PC-3 (cell line): Measurements from ENCODE around the gene LAMA2. TPM values are rescaled to one million over a fixed set of nuclear protein-coding genes. Genes with fewer than 3 reads are reported as not detected.

Experiments used
- ATAC-seq: fragments of 200-7000 bp; cut with Tn5 transposase; 2 replicates; pipeline ENCODE4 v1.9.1; 2020; ENCODE audit warnings: mild to moderate bottlenecking, moderate library complexity
- BruUV-seq: library from RNA; stranded (reverse); fragments of 400-500 nt; replicated peaks from 2 replicates; lab custom pipeline; 2021; lab: Mats Ljungman, UMichigan
- CTCF ChIA-PET: fragments of 300-600 bp; sonication (Branson Sonifier 250); formaldehyde crosslinking; loops from one replicate; lab custom pipeline; 2022; ENCODE audit warnings: antibody characterized with exemption; lab: Charles Lee
- POLR2A ChIA-PET: fragments of 300-600 bp; sonication (Branson Sonifier 250); formaldehyde crosslinking; loops from one replicate; lab custom pipeline; 2022; ENCODE audit warnings: antibody characterized with exemption; ENCODE audit not compliant: unreplicated experiment; lab: Charles Lee
- DNase-seq: peaks from one replicate; pipeline ENCODE4 v3.0.0-alpha.2; 2015
- H2AFZ ChIP-seq: fragments of 300-600 bp; sonication (generic); 2 replicates; pipeline ENCODE4 v1.6.0; 2016; ENCODE audit warnings: antibody characterized with exemption, low read length
- H3F3A ChIP-seq: fragments of 300-600 bp; sonication (generic); one replicate; pipeline ENCODE4 v1.6.0; 2017; ENCODE audit warnings: antibody characterized with exemption, low read length, control low read depth, mild to moderate bottlenecking; ENCODE audit not compliant: unreplicated experiment
- H3K27ac ChIP-seq: fragments of 300-600 bp; sonication (generic); 2 replicates; pipeline ENCODE4 v1.5.1; 2016; ENCODE audit warnings: mild to moderate bottlenecking, low read length
- H3K27me3 ChIP-seq: fragments of 300-600 bp; sonication (generic); 2 replicates; pipeline ENCODE4 v1.6.1; 2016; ENCODE audit warnings: low read length, mixed read lengths
- H3K36me3 ChIP-seq: fragments of 300-600 bp; sonication (generic); 2 replicates; pipeline ENCODE4 v1.6.1; 2016; ENCODE audit warnings: low read depth, mixed run types, low read length, mixed read lengths
- H3K4me1 ChIP-seq: fragments of 300-600 bp; sonication (generic); 2 replicates; pipeline ENCODE4 v1.5.1; 2016; ENCODE audit warnings: low read length; ENCODE audit not compliant: insufficient read depth
- H3K4me2 ChIP-seq: fragments of 300-600 bp; sonication (generic); 2 replicates; pipeline ENCODE4 v1.6.0; 2016; ENCODE audit warnings: low read length
- H3K4me3 ChIP-seq: fragments of 300-600 bp; sonication (generic); 2 replicates; pipeline ENCODE4 v1.5.1; 2016; ENCODE audit warnings: mild to moderate bottlenecking, low read length, mixed read lengths
- H3K79me2 ChIP-seq: fragments of 300-600 bp; sonication (generic); 2 replicates; pipeline ENCODE4 v1.6.1; 2017; ENCODE audit warnings: low read length, mixed read lengths
- H3K9ac ChIP-seq: fragments of 300-600 bp; sonication (generic); 2 replicates; pipeline ENCODE4 v1.6.0; 2016; ENCODE audit warnings: mild to moderate bottlenecking, low read length
- H3K9me2 ChIP-seq: fragments of 300-600 bp; sonication (generic); replicated peaks from 2 replicates; pipeline ENCODE4 v1.6.1; 2016; ENCODE audit warnings: mixed run types, low read length, mixed read lengths
- H3K9me3 ChIP-seq: fragments of 300-600 bp; sonication (generic); 2 replicates; pipeline ENCODE4 v1.6.1; 2016; ENCODE audit warnings: low read length, mixed read lengths
- H4K20me1 ChIP-seq: fragments of 300-600 bp; sonication (generic); 2 replicates; pipeline ENCODE4 v1.6.1; 2016; ENCODE audit warnings: low read length, mixed read lengths
- EZH2 ChIP-seq: fragments of 300-600 bp; sonication (generic); IDR thresholded peaks from one replicate; pipeline ENCODE4 v1.6.1; 2017; ENCODE audit warnings: antibody characterized with exemption, mild to moderate bottlenecking, low read length; ENCODE audit not compliant: unreplicated experiment
- EZH2phosphoT487 ChIP-seq: fragments of 300-600 bp; sonication (generic); IDR thresholded peaks from 2 replicates; pipeline ENCODE4 v1.6.1; 2018; ENCODE audit warnings: mild to moderate bottlenecking, antibody characterized with exemption, low read length, borderline replicate concordance
- intact Hi-C: fragments of 100-400 bp; cut with micrococcal nuclease; formaldehyde crosslinking; loops from 2 replicates; pipeline ENCODE4 v1.9.0; 2023
- total RNA-seq: library from RNA; depleted of rRNA; stranded (reverse); fragments of >200 nt; gene quantifications from 2 replicates; pipeline ENCODE4 v1.2.3, GENCODE V29; 2014
- TF ChIP-seq, protein P1 (sequence below): fragments of 300-600 bp; sonication (generic); conservative IDR thresholded peaks from 2 replicates; pipeline ENCODE4 v1.5.1; 2017; ENCODE audit warnings: antibody characterized with exemption, low read depth, mild to moderate bottlenecking, low read length

Gene LAMA2
- total RNA-seq, 1 experiment from 2014 or later = 0.22 TPM

DNA sequence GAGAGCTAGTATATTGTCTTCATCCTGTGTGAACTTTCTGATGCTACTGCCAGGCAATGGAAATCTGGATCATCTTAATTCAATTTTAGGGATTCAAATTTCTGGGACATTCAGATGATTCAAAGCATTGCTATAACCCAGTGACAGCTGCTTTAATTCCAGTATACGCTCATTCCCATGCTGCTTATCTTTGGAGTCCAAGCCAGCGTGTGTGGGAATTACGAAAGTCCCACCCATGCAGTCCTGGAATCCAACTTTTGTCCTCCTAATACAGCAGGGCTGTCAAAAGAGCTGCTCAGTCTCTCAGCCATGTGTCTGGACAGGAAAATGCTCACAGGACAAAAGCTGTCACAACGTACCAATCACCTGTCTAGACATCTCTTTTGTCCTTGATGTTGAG is 219.8 kb downstream of the LAMA2 start:
- BruUV-seq = no TSS peak
- ChIA-PET POLR2A (no interaction called here), CTCF (no interaction called here)
- TF ChIP-seq, protein P1, sequence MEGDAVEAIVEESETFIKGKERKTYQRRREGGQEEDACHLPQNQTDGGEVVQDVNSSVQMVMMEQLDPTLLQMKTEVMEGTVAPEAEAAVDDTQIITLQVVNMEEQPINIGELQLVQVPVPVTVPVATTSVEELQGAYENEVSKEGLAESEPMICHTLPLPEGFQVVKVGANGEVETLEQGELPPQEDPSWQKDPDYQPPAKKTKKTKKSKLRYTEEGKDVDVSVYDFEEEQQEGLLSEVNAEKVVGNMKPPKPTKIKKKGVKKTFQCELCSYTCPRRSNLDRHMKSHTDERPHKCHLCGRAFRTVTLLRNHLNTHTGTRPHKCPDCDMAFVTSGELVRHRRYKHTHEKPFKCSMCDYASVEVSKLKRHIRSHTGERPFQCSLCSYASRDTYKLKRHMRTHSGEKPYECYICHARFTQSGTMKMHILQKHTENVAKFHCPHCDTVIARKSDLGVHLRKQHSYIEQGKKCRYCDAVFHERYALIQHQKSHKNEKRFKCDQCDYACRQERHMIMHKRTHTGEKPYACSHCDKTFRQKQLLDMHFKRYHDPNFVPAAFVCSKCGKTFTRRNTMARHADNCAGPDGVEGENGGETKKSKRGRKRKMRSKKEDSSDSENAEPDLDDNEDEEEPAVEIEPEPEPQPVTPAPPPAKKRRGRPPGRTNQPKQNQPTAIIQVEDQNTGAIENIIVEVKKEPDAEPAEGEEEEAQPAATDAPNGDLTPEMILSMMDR = no peak
- TF ChIP-seq EZH2phosphoT487 (no peak), EZH2 (no peak)
- no peaks in the 10 kb centered on the region for H3K36me3 ChIP-seq
- intact Hi-C loops = no loop called here
- no peak overlapping the region for H3K4me2 ChIP-seq
- H3K9me3 ChIP-seq = no peaks in the 10 kb centered on the region
- H4K20me1 ChIP-seq = no peaks in the 10 kb centered on the region
- no peak overlapping the region for H2AFZ ChIP-seq
- ATAC-seq (no peak), DNase-seq (no peak)
- H3K4me3 ChIP-seq = no peak overlapping the region
- H3K9ac ChIP-seq = no peak overlapping the region
- H3F3A ChIP-seq = no peaks in the 10 kb centered on the region
- no peaks in the 10 kb centered on the region for H3K79me2 ChIP-seq
- H3K27me3 ChIP-seq = no peaks in the 10 kb centered on the region
- H3K27ac ChIP-seq = no peak overlapping the region
- no peaks in the 10 kb centered on the region for H3K9me2 ChIP-seq
- H3K4me1 ChIP-seq = peaks cover 5% of the 10 kb centered on the region; the same call in 1 of the 2 replicates

DNA sequence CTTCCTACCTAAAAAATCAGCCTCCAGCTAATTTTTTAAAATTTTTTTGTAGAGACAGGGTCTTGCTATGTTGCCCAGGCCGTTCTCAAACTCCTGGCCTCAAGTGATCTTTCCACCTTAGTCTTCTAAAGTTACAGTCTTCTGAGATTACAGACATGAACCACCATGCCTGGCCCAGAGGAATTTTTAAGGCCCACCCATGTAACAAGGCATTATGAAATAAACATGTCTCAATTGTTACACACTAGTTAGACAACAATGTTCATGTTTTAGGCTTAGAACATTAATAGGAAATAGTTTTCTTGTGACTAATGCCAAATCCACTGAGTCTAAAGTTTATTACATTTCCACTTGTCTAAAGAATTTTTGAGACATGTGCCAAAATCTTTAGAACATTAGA is 221.2 kb downstream of the LAMA2 start:
- H4K20me1 ChIP-seq = no peaks in the 10 kb centered on the region
- H3F3A ChIP-seq = no peaks in the 10 kb centered on the region
- peaks cover 15% of the 10 kb centered on the region for H3K4me1 ChIP-seq
- H3K79me2 ChIP-seq = no peaks in the 10 kb centered on the region
- H3K4me3 ChIP-seq = no peak overlapping the region
- no peak overlapping the region for H3K27ac ChIP-seq
- ChIA-PET CTCF (no interaction called here), POLR2A (no interaction called here)
- H3K27me3 ChIP-seq = no peaks in the 10 kb centered on the region
- H3K36me3 ChIP-seq = no peaks in the 10 kb centered on the region
- H3K9ac ChIP-seq = no peak overlapping the region
- no peak overlapping the region for H3K4me2 ChIP-seq
- H3K9me3 ChIP-seq = no peaks in the 10 kb centered on the region
- no peak overlapping the region for H2AFZ ChIP-seq
- ATAC-seq = peak; percentile 56
- H3K9me2 ChIP-seq = no peaks in the 10 kb centered on the region
- BruUV-seq = no TSS peak
- intact Hi-C loops = no loop called here
- DNase-seq = peak; percentile 59
- TF ChIP-seq, protein P1 = no peak
- TF ChIP-seq EZH2phosphoT487 (no peak), EZH2 (no peak)

DNA sequence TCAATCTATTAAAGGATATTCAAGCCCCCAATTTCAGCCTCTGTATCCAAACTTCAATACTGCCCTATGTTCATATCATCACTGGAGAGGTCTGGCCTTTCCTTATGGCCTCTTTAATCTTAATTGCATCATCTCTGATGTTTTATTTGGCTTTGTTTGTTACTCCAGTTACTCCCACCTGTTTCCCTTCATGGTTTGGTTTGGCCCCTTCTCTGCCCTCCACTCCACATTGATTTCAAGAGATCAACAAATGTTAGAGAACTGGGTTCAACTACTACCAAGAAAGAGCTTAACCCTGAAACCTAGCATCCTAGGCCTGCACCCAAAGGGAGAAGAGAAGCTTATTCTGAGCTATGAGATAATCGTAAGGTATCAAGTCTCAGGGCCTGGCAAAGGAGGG is 221.6 kb downstream of the LAMA2 start:
- ChIA-PET CTCF (no interaction called here), POLR2A (no interaction called here)
- Histone ChIP-seq H4K20me1 (no peaks in the 10 kb centered on the region), H3F3A (no peaks in the 10 kb centered on the region), H3K27me3 (no peaks in the 10 kb centered on the region), H3K9ac (no peak overlapping the region), H2AFZ (no peak overlapping the region), H3K4me1 (peaks cover 16% of the 10 kb centered on the region), H3K4me3 (no peak overlapping the region), H3K79me2 (no peaks in the 10 kb centered on the region), H3K4me2 (no peak overlapping the region), H3K9me2 (no peaks in the 10 kb centered on the region), H3K9me3 (no peaks in the 10 kb centered on the region), H3K27ac (no peak overlapping the region), H3K36me3 (no peaks in the 10 kb centered on the region)
- no TSS peak for BruUV-seq
- DNase-seq = no peak
- no peak for ATAC-seq
- intact Hi-C loops = no loop called here
- TF ChIP-seq, protein P1 = no peak
- TF ChIP-seq EZH2phosphoT487 (no peak), EZH2 (no peak)
